Measurements from ENCODE around the gene CDKN2A.
"Not testable (repeated sequence)": the region's sequence is repeated elsewhere in the genome, so short reads cannot be mapped to it uniquely, and the experiment has no call there.

Gene CDKN2A

DNA sequence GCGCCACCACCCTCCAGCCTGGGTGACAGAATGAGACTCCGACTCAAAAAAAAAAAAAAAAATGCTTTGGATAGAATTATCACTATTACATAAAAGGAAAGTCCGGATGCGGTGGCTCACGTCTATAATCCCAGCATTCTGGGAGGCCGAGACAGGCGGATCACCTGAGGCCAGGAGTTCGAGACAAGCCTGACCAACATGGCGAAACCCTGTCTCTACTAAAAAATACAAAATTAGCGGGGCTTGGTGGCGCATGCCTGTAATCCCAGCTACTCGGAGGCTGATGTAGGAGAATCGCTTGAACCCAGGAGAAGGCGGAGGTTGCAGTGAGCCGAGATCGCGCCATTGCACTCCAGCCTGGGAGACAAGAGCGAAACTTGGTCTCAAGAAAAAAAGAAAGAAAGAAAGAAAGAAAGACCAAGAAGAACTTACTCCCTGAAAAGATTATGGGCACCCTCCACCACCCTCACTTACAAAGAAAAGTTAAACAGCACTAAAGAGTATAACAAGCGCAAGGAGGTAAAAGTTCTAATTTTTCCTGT, 17.8 kb downstream of the CDKN2A start:
- no peak for DNase-seq

DNA sequence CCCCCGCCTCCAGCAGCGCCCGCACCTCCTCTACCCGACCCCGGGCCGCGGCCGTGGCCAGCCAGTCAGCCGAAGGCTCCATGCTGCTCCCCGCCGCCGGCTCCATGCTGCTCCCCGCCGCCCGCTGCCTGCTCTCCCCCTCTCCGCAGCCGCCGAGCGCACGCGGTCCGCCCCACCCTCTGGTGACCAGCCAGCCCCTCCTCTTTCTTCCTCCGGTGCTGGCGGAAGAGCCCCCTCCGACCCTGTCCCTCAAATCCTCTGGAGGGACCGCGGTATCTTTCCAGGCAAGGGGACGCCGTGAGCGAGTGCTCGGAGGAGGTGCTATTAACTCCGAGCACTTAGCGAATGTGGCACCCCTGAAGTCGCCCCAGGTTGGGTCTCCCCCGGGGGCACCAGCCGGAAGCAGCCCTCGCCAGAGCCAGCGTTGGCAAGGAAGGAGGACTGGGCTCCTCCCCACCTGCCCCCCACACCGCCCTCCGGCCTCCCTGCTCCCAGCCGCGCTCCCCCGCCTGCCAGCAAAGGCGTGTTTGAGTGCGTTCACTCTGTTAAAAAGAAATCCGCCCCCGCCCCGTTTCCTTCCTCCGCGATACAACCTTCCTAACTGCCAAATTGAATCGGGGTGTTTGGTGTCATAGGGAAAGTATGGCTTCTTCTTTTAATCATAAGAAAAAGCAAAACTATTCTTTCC, 19.3 kb downstream of the CDKN2A start:
- peak; percentile 71 to 92 for DNase-seq

DNA sequence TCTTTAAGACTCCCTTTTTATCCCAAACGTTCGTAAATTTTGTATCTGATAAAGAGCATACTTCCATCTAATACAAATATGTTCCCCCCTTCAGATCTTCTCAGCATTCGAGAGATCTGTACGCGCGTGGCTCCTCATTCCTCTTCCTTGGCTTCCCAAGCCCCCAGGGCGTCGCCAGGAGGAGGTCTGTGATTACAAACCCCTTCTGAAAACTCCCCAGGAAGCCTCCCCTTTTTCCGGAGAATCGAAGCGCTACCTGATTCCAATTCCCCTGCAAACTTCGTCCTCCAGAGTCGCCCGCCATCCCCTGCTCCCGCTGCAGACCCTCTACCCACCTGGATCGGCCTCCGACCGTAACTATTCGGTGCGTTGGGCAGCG, 19.9 kb downstream of the CDKN2A start:
- DNase-seq: peak; percentile 54 to 75

GRCh38 chr9:21972361-21972760, 21.8 kb downstream of the CDKN2A start:
- no peak for DNase-seq

GRCh38 chr9:21970800-21971640, 23.2 kb downstream of the CDKN2A start:
- DNase-seq: no peak

DNA sequence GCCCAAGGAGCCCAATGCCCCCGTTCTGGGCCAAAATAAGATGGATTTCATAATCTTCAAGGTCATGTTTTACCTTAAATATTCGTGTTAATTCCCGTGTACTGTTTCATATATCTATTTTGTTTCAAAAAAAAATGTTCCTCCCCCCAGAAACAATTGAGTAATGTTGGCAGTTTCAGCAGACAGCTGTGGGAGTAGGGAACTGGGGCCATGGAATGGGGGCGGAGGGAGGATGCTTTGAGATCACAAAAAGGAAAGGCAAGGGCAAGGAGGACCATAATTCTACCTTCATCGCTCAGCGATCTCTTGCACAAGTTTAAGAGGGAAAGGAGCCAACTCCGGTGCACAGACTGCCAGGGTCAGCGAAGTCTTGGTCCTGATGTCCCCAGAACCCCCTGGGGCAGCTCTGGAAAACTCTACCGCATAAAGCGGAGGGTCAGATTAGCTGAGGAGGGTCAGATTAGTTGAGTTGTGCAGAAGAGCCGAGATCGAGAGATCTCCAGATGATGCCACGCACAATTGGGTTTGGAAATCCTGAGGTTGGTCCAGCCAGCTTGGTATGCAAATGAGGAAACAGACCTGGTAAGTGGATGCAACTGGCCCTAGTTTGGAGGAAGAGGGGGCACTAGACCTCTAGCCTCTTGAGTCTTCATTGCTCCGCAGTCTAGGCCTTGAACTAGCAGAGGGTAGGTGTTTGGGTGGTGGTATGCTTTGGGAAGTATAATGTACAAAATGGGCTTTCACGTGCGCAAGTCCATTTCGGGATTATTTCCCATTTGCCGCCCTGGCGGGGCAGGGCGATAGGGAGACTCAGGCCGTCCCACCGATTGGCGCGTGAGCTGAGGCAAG, 24.0 kb downstream of the CDKN2A start:
- no peak for DNase-seq

DNA sequence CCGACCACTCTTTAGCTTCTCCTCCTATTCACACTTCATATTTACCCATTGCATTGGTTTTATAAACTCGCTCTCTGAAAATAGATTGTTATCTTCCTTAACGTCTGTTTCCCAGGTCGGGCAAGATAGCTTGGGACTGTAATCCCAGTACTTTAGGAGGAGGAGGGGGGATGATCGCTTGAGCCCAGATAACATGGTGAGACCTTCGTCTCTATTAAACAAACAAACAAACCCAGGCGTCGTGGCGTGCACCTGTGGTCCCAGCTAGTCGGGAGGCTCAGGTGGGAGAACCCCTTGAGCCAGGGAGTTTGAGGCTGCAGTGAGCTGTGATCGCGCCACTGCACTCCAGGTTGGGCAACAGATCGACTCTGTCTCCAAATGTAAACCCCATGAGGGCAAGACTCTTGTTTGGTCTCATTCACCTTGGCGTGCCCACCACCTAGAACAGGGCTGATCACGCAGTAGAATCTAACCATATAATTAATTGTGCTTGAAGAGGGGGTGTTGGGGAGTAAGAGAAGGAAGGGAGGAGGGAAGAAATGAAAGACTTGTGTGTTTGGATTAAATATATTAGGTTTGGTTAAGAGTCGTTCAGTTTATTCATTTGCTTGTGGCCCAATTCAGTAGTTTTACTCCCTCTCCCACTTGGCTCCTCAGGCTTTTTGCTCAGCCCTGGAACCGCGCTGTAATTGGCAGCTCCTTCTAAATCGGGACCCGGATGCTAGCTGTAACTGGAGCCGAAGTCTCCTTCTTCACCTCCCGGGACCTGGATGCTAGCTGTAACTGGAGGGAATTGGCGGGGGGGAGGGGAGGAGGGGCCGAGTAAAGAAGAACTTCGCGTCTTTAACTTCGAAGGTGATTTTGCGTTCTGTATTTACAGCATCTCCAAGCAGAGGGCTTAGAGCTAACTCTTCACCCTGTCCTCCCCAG, 24.9 kb downstream of the CDKN2A start:
- no peak for DNase-seq

GRCh38 chr9:21968331-21969010, 25.7 kb downstream of the CDKN2A start:
- DNase-seq: no peak

DNA sequence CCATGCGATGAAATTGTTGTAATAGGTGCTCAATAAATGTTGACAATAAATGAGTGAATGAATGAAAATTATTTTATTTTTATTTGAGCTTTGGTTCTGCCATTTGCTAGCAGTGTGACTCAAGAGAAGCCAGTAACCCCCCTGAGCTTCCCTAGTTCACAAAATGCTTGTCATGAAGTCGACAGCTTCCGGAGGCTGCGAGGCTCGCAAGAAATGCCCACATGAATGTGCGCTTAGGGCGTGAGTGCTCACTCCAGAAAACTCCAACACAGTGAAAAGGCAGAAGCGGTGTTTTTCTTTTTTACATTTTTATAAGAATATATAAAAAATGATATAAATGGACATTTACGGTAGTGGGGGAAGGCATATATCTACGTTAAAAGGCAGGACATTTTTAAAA, 26.5 kb downstream of the CDKN2A start:
- DNase-seq: no peak

GRCh38 chr9:21967169-21967568, 27.0 kb downstream of the CDKN2A start:
- DNase-seq: no peak

DNA sequence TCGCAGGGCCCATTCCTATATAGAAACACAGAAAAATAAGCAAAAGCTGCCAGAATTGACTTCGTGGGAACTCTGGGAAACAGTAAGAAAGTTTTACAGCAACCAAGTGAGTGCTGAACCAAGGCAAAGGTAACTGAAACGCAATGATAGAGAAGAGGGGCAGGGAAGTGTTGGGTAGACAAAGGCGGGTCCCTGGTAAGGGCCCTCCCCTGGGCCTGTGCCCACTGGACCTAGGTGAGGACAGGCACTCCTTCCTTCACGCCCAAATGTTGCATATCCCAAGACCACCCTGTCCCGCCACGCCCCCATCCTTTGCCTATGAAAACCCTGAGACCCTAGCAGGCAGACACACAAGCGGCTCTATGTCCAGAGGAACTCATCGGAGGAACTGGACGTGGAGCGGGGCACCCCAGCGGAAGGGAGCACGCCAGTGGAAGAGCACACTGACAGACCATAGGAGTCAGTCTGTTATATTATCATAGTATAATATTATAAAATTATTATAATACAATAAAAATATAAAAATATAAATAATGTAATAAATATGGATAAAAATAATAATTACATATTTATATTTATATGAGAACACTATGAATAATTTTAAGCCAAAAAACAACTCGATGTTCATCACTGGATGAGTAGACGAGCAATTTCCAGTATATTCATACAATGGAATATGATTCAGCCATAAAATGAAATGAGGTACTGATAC, 27.9 kb downstream of the CDKN2A start:
- DNase-seq: no peak

DNA sequence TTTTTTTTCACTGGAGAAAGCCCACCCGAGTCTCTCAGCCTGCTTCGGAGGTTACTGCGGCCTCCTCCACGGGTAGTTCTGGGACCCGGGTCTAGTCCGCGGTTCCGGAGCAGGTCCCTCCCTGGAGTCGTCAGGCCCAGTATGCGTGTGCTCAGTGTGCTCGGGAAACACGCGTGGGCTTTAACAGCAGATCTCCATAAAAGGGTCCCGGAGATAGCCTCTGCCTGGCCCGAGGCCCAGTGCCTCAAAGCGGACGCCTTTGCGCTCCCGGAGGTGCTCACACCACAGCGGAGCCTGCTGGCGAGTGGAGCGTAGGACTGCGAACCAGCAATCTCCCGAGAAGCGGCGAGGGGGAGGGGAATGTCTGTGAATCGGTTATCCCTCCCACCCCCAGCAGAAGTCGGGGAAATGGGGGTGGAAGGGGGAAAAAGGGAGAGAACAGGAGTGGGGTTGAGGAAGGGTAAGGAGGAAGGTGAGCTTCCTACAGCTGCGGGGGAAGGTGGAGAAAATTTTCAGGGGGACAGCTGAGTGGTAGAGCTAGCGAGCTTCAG, 28.7 kb downstream of the CDKN2A start:
- DNase-seq: no peak

- no peak for DNase-seq
Observed at GRCh38 chr9:21964925-21965385, 29.2 kb downstream of the CDKN2A start.

DNA sequence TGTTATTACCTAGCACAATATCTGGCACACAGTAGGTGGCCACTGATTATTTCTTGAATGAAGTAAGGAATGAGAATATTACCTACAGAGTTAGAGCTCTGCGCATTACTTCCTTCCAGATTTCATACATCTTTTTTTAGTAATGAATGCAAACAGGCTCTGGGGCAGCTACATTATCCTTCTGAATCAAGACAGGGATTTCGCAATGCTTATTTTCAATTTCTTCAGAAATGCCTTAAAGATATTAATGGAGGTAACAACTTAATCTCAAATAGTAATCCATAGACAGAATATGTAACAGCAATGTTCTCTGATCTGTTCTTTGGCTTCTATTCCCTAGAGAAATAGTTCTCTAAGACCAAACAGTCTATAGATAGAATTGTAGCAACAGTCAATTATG, 32.6 kb downstream of the CDKN2A start:
- DNase-seq: no peak

DNA sequence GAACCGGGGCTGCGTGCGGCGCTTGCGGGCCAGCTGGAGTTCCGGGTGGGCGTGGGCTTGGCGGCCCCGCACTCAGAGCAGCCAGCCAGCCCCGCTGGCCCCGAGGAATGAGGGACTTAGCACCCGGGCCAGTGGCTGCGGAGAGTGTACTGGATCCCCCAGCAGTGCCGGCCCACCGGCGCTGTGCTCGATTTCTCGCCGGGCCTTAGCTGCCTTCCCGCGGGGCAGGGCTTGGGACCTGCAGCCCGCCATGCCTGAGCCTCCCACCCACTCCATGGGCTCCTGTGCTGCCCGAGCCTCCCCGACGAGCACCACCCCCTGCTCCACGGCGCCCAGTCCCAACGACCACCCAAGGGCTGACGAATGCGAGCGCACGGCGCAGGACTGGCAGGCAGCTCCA, 34.9 kb downstream of the CDKN2A start:
- DNase-seq: not testable (repeated sequence)

DNA sequence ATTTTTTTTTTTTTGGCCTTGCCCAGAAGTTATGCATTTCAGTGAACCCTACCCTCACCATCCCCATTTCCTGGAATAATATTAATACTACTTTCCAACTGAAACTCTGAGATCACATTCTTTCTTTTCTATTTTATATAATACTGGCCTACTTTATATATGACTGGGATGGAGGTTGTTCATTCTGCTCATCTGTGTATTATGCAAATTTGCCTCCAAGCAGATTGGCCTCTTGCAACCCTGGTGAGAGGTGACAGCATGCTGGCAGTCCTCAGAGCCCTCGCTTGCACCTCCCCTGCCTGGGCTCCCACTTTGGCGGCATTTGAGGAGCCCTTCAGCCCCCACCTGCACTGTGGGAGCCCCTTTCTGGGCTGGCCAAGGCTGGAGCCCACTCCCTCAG, 35.4 kb downstream of the CDKN2A start:
- no peak for DNase-seq

GRCh38 chr9:21945606-21946005, 48.6 kb downstream of the CDKN2A start:
- DNase-seq: no peak

- no peak for DNase-seq
Observed at GRCh38 chr9:21943464-21943863, 50.7 kb downstream of the CDKN2A start.

DNA sequence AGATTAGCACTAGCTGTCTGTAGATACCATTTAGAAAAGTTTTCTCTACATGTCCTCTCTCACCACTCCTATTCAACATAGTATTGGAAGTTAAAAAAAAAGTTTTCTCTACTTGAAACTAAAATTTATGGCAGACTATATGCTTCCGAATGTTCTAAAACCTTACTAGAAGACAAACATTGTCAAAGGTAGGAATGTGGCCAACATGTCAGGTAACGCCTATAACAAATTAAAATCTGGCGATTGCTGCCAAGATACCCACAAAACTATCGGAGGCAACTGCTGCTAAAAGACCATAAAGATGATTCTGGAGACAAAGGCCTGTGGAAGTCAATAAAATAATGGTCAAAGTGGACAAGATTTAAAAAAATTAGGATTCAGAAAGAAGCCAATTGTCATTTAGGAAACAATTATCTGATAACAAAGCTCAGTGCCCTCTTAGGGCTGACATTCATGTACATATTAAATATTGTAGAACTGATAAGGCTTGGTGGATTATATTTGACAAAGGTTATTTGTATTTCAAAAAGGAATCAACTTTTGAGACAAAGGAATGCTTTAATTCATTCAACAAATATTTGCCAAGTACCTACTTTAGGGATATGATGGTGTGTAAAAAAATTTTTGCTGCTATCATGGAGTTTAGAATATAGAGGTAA, 52.7 kb downstream of the CDKN2A start:
- no peak for DNase-seq

DNA sequence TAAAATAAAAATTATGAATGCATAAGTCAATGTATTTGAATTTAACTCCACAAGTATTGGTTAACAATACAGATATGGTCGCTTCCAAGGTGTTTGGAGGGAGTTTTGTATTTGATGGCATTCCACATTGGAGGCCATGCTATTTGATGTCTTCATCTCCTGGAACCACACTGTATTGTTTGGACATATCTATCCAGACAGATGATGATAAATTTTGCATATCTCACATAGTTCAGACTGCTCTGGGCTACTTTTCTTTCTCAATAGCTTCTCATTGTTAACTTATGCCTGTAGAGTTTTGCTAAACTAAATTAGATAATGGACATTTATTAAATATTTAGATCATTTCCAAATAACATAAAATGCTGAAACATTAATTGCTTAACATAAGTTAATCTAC, 58.0 kb downstream of the CDKN2A start:
- no peak for DNase-seq

Measured in NCI-H524 (cell line).